ENCODE data around the gene SF1.

DNA sequence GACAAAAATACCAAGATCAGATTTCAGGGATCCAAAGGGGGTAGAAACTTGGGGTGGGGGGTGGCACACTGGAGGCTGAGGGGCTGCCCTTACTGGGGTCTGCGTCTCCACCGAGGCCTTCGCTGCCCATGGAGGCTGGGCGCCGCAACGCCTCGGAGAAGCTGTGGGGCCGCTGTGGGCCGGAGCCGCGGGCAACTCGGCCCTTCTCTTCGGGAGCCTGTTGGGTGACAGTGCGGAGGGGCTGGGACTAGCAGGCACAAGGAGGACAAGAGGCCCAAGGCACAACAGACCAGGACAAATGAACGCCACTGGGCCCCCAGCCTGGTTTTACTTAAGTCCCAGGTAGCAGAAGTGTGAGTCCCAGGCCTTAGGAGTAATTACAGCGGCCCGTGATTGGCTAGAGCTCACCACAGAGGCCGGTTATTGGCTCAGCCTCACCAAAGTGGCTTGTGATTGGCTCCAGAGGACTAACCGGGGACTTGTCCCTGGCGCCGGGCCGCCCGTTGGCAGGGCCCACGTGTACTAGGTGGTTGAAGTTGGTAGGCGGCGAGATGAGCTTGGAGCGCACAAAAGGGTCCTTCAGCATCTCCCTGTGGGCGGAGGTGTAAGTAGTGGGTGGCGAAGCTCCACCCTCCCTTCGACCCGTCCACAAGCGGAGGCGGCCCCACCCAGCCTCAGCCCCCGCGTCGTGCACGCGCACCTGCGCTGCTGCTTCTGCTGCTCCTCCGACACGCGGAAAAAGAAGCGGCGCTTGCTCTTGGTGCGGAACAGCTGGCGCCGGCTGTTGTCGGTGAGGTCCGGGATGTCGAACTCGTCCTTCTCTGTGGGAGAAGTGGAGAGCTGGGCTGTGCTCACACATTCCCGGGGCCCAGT lies 48.5 kb upstream of the SF1 start:
- TF ChIP-seq, protein P1, sequence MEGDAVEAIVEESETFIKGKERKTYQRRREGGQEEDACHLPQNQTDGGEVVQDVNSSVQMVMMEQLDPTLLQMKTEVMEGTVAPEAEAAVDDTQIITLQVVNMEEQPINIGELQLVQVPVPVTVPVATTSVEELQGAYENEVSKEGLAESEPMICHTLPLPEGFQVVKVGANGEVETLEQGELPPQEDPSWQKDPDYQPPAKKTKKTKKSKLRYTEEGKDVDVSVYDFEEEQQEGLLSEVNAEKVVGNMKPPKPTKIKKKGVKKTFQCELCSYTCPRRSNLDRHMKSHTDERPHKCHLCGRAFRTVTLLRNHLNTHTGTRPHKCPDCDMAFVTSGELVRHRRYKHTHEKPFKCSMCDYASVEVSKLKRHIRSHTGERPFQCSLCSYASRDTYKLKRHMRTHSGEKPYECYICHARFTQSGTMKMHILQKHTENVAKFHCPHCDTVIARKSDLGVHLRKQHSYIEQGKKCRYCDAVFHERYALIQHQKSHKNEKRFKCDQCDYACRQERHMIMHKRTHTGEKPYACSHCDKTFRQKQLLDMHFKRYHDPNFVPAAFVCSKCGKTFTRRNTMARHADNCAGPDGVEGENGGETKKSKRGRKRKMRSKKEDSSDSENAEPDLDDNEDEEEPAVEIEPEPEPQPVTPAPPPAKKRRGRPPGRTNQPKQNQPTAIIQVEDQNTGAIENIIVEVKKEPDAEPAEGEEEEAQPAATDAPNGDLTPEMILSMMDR (IDR thresholded peaks at IDR 0.05): no peak
- TF ChIP-seq POLR2A (IDR thresholded peaks at IDR 0.05): no peak

Data from upper lobe of left lung (tissue), 4 donors.